Epithelial cell of proximal tubule (primary cell): ENCODE measurements around the gene NCF2. TPM values are rescaled to one million over a fixed set of nuclear protein-coding genes. Genes with fewer than 3 reads are reported as not detected.

Source experiments
- DNase-seq: peaks from one replicate; pipeline ENCODE4 v3.0.0-alpha.2; 2011; ENCODE audit warnings: low read depth
- H3K4me3 ChIP-seq: 2 replicates; pipeline ENCODE4 v1.5.1; 2011; ENCODE audit warnings: low read depth, mild to moderate bottlenecking, low read length
- CTCF ChIP-seq: conservative IDR thresholded peaks from 2 replicates; pipeline ENCODE4 v1.5.1; 2012; ENCODE audit warnings: low read depth, mild to moderate bottlenecking, low read length
- total RNA-seq: library from RNA; depleted of rRNA; stranded (reverse); fragments of >200 nt; gene quantifications from 2 replicates; pipeline ENCODE4 v1.2.3, GENCODE V29; 2015

Gene NCF2
- total RNA-seq, 1 donor from 2014 or later, result 25.6 TPM

- DNase-seq, result no peak
- no peak for TF ChIP-seq CTCF
- no peak overlapping the region for H3K4me3 ChIP-seq
Observed at GRCh38 chr1:183593356-183593755, 3.1 kb upstream of the NCF2 start.

- TF ChIP-seq CTCF, result no peak
- DNase-seq, result no peak
Observed at GRCh38 chr1:183592733-183593132, 2.5 kb upstream of the NCF2 start.

GRCh38 chr1:183589874-183590243 is 400 bp downstream of the NCF2 start:
- DNase-seq, result no peak
- no peak for TF ChIP-seq CTCF
- H3K4me3 ChIP-seq, result no peak overlapping the region

More at GRCh38 chr1:183592733-183593132, 2.5 kb upstream of the NCF2 start:
- no peak overlapping the region for H3K4me3 ChIP-seq

GRCh38 chr1:183589384-183589783 is 875 bp downstream of the NCF2 start:
- H3K4me3 ChIP-seq, result no peak overlapping the region
- no peak for TF ChIP-seq CTCF
- DNase-seq, result no peak

- H3K4me3 ChIP-seq, result no peak overlapping the region
- TF ChIP-seq CTCF, result no peak
- DNase-seq, result no peak
Observed at GRCh38 chr1:183588827-183589226, 1.4 kb downstream of the NCF2 start.

- TF ChIP-seq CTCF, result no peak
- DNase-seq, result no peak
- H3K4me3 ChIP-seq, result no peak overlapping the region
Observed at GRCh38 chr1:183586926-183587325, 3.3 kb downstream of the NCF2 start.

GRCh38 chr1:183586455-183586854 is 3.8 kb downstream of the NCF2 start:
- H3K4me3 ChIP-seq, result no peak overlapping the region
- no peak for DNase-seq
- no peak for TF ChIP-seq CTCF
